Tibial artery (tissue), 4 donors: ENCODE measurements around the gene IFI44.

ENCODE experiments used
- DNase-seq, 2 donors: peaks; one replicate each; pipeline ENCODE4 v3.0.0-alpha.2; 2019
- H3K27ac ChIP-seq, 2 donors: fragments of 200-600 bp; sonication (generic) in 1 of 2; 1 replicate in 1 of 2; 2 replicates in 1 of 2; pipeline ENCODE4 v1.5.1; 2018 to 2019; ENCODE audit warnings: mild to moderate bottlenecking in 1 of 2
- H3K27me3 ChIP-seq, 2 donors: fragments of 200-600 bp; sonication (generic) in 1 of 2; one replicate each; pipeline versions ENCODE4 v1.5.1 to v1.6.0; 2016 to 2019
- H3K36me3 ChIP-seq, 3 donors: fragments of 200-600 bp; sonication (generic) in 2 of 3; one replicate each; pipeline ENCODE4 v1.5.1; 2016 to 2019; ENCODE audit warnings: mild to moderate bottlenecking in 2 of 3
- H3K4me1 ChIP-seq, 4 donors: fragments of 200-600 bp; sonication (generic) in 2 of 4; 1 replicate in 3 of 4; 2 replicates in 1 of 4; pipeline ENCODE4 v1.5.1; 2016 to 2019
- H3K4me3 ChIP-seq, 2 donors: fragments of 200-600 bp; sonication (generic) in 1 of 2; 1 replicate in 1 of 2; 2 replicates in 1 of 2; pipeline ENCODE4 v1.5.1; 2018 to 2019; ENCODE audit warnings: mild to moderate bottlenecking in 2 of 2
- H3K9me3 ChIP-seq, 3 donors: fragments of 200-600 bp; sonication (generic) in 1 of 3; one replicate each; pipeline ENCODE4 v1.5.1; 2016 to 2019
- intact Hi-C: fragments of 100-400 bp; cut with DNase I; formaldehyde crosslinking; loops from one replicate; pipeline ENCODE4 v1.15.0; 2023; ENCODE audit warnings: low total_unique reads
- TF ChIP-seq, protein P1 (sequence below), 2 experiments: fragments of 200-600 bp in 1 of 2; fragments of 450-650 bp in 1 of 2; IDR thresholded peaks; one replicate each; pipeline ENCODE4 v1.5.1; 2017 to 2019; ENCODE audit warnings: antibody characterized with exemption in 2 of 2, mild to moderate bottlenecking in 1 of 2, moderate library complexity in 1 of 2

Gene IFI44

DNA sequence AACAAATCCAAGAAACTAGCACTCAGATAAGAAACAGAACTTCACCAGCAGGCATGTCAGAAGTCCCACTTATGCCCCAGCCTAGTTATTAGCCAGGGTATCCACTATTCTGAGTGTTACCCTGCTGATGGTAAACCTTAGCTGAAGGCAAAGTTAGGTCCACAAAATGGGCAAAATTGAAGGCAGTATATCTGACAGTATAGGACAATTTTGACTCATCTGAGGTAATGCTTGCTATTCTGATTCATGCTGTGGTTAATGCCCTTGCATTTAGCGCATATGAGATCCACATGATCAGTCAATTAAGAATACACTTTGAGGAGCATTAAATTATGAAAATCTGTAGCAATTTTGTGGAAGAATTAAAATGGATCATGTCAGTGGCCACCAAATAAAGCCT, 15.1 kb downstream of the IFI44 start:
- intact Hi-C loops: no loop called here
- Histone ChIP-seq H3K4me1 (no peaks in the 10 kb centered on the region), H3K27me3 (no peaks in the 10 kb centered on the region), H3K27ac (no peak overlapping the region), H3K9me3 (no peaks in the 10 kb centered on the region), H3K36me3 (peaks cover 0 to 14% (median 13%) of the 10 kb centered on the region in 3 donors), H3K4me3 (no peak overlapping the region)
- DNase-seq: no peak
- TF ChIP-seq, protein P1, sequence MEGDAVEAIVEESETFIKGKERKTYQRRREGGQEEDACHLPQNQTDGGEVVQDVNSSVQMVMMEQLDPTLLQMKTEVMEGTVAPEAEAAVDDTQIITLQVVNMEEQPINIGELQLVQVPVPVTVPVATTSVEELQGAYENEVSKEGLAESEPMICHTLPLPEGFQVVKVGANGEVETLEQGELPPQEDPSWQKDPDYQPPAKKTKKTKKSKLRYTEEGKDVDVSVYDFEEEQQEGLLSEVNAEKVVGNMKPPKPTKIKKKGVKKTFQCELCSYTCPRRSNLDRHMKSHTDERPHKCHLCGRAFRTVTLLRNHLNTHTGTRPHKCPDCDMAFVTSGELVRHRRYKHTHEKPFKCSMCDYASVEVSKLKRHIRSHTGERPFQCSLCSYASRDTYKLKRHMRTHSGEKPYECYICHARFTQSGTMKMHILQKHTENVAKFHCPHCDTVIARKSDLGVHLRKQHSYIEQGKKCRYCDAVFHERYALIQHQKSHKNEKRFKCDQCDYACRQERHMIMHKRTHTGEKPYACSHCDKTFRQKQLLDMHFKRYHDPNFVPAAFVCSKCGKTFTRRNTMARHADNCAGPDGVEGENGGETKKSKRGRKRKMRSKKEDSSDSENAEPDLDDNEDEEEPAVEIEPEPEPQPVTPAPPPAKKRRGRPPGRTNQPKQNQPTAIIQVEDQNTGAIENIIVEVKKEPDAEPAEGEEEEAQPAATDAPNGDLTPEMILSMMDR (IDR thresholded peaks at IDR 0.05): no peak

DNA sequence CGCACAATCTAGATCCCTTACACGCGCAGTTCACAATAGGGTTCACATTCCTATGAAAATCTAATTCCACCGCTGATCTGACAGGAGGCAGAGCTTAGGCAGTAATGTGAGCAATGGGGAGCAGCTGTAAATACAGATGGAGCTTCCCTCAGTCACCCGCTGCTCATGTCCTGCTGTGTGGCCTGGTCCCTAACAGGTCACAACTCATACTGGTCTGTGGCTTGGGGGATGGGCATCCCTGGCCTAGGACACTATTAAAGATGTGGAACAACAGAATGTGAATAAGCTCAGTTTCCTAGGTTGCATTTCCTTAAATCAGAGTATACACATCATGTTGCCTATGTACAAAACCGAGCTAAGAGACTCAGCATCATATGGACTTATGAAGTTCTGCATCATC, 16.2 kb downstream of the IFI44 start:
- H3K27me3 ChIP-seq: no peaks in the 10 kb centered on the region
- no peak overlapping the region for H3K27ac ChIP-seq
- intact Hi-C loops: no loop called here
- no peaks in the 10 kb centered on the region for H3K4me1 ChIP-seq
- no peaks in the 10 kb centered on the region for H3K9me3 ChIP-seq
- H3K4me3 ChIP-seq: no peak overlapping the region
- TF ChIP-seq, protein P1 (IDR thresholded peaks at IDR 0.05): no peak
- H3K36me3 ChIP-seq: peaks cover 0 to 7% (median 4%) of the 10 kb centered on the region in 3 donors
- no peak for DNase-seq

- intact Hi-C loops: no loop called here
- Histone ChIP-seq H3K27ac (no peak overlapping the region), H3K27me3 (no peaks in the 10 kb centered on the region), H3K4me1 (no peaks in the 10 kb centered on the region), H3K4me3 (no peak overlapping the region), H3K36me3 (peaks cover 0 to under 1% (median 0%) of the 10 kb centered on the region in 3 donors), H3K9me3 (no peaks in the 10 kb centered on the region)
- TF ChIP-seq, protein P1 (IDR thresholded peaks at IDR 0.05): no peak
- DNase-seq: no peak
Observed at GRCh38 chr1:78667939-78668338, 18.3 kb downstream of the IFI44 start.

DNA sequence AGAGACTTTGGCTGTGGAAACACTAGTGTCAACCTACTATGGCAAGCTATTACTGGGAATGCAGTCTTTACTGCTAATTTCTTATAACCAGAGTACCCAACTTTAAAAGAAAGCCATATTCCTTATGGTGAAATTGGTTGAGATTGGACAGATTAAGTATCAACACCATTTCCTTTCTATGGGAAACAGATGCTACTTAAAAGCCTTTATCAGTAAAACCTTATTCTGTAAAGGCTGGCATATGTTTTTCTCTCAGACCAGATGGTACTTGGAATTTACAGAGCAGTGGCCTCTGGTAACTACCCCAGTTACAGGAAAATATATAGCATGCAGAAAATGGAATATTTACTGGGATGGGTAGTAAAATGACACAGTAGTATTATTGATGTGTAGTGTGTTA, 18.8 kb downstream of the IFI44 start:
- H3K4me3 ChIP-seq: no peak overlapping the region
- TF ChIP-seq, protein P1 (IDR thresholded peaks at IDR 0.05): no peak
- no peaks in the 10 kb centered on the region for H3K4me1 ChIP-seq
- no peaks in the 10 kb centered on the region for H3K27me3 ChIP-seq
- DNase-seq: no peak
- no peak overlapping the region for H3K27ac ChIP-seq
- intact Hi-C loops: no loop called here
- H3K36me3 ChIP-seq: no peaks in the 10 kb centered on the region
- no peaks in the 10 kb centered on the region for H3K9me3 ChIP-seq

- Histone ChIP-seq H3K36me3 (no peaks in the 10 kb centered on the region), H3K4me3 (no peak overlapping the region), H3K4me1 (no peaks in the 10 kb centered on the region), H3K27me3 (no peaks in the 10 kb centered on the region), H3K27ac (no peak overlapping the region), H3K9me3 (no peaks in the 10 kb centered on the region)
- intact Hi-C loops: loop anchor here (10.0 kb wide), 1 partner anchor 528 kb away; no protein-coding TSS in a partner anchor
- DNase-seq: no peak
- TF ChIP-seq, protein P1 (IDR thresholded peaks at IDR 0.05): no peak
Observed at GRCh38 chr1:78672428-78672827, 22.8 kb downstream of the IFI44 start.

DNA sequence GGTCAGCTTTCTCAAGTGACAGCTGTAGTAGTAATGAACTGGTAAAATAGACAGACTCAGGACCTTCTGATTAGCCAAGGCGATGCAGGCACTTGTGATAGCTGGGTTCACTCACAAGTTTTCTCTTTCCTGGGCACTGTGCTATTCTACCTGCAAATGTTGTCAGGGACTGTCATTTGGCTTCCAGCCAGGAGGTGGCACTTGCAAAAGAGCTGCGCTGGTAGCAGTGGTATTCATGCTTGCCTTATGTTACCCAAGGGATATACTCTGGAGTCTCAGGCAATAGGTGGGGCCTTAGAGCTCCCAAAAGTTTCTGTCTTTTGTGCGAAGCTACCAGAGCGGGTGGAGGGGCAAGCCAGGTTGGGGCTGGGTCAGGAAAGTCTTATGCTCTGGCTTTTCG, 23.5 kb downstream of the IFI44 start:
- Histone ChIP-seq H3K4me3 (no peak overlapping the region), H3K36me3 (no peaks in the 10 kb centered on the region), H3K9me3 (no peaks in the 10 kb centered on the region), H3K27ac (no peak overlapping the region), H3K4me1 (no peaks in the 10 kb centered on the region), H3K27me3 (no peaks in the 10 kb centered on the region)
- TF ChIP-seq, protein P1 (IDR thresholded peaks at IDR 0.05): no peak
- DNase-seq: no peak
- intact Hi-C loops: loop anchor here (10.0 kb wide), 1 partner anchor 528 kb away; no protein-coding TSS in a partner anchor
